Smooth muscle cell (in vitro differentiated cells): ENCODE measurements around the gene SLC25A22. TPM values are rescaled to one million over a fixed set of nuclear protein-coding genes. Genes with fewer than 3 reads are reported as not detected.

Source experiments
- DNase-seq: peaks from one replicate; lab custom pipeline; 2025; ENCODE audit not compliant: unreplicated experiment; lab: John Stamatoyannopoulos, UW
- H2AFZ ChIP-seq: fragments of 200-600 bp; sonication (generic); 2 replicates; pipeline ENCODE4 v1.6.0; 2016; ENCODE audit warnings: antibody characterized with exemption, low read depth, mild to moderate bottlenecking
- H3F3A ChIP-seq: fragments of 200-600 bp; sonication (generic); 2 replicates; pipeline ENCODE4 v1.6.0; 2017; ENCODE audit warnings: antibody characterized with exemption, low read depth
- H3K27ac ChIP-seq: fragments of 200-600 bp; sonication (generic); 2 replicates; pipeline ENCODE4 v1.5.1; 2016; ENCODE audit warnings: low read depth, mild to moderate bottlenecking
- H3K27me3 ChIP-seq: fragments of 200-600 bp; sonication (generic); 2 replicates; pipeline ENCODE4 v1.6.1; 2016; ENCODE audit warnings: low read depth, mild to moderate bottlenecking
- H3K36me3 ChIP-seq: fragments of 200-600 bp; sonication (generic); 2 replicates; pipeline ENCODE4 v1.5.1; 2016; ENCODE audit warnings: low read depth
- H3K4me1 ChIP-seq: fragments of 200-600 bp; sonication (generic); 2 replicates; pipeline ENCODE4 v1.5.1; 2016; ENCODE audit warnings: low read depth
- H3K4me2 ChIP-seq: fragments of 200-600 bp; sonication (generic); 2 replicates; pipeline ENCODE4 v1.6.0; 2016; ENCODE audit warnings: mild to moderate bottlenecking
- H3K4me3 ChIP-seq: fragments of 200-600 bp; sonication (generic); 2 replicates; pipeline ENCODE4 v1.5.1; 2016; ENCODE audit warnings: mild to moderate bottlenecking
- H3K79me2 ChIP-seq: fragments of 200-600 bp; sonication (generic); 2 replicates; pipeline ENCODE4 v1.6.0; 2016; ENCODE audit warnings: low read depth, mild to moderate bottlenecking
- H3K9ac ChIP-seq: fragments of 200-600 bp; sonication (generic); 2 replicates; pipeline ENCODE4 v1.6.0; 2016; ENCODE audit warnings: low read depth
- H3K9me3 ChIP-seq: fragments of 200-600 bp; sonication (generic); replicated peaks from 2 replicates; pipeline ENCODE4 v1.5.1; 2016; ENCODE audit warnings: low read depth
- H4K20me1 ChIP-seq: fragments of 200-600 bp; sonication (generic); 2 replicates; pipeline ENCODE4 v1.6.0; 2016; ENCODE audit warnings: low read depth
- CTCF ChIP-seq: fragments of 200-600 bp; sonication (generic); IDR thresholded peaks from 2 replicates; pipeline ENCODE4 v1.5.1; 2017; ENCODE audit warnings: borderline replicate concordance, mild to moderate bottlenecking, antibody characterized with exemption; ENCODE audit not compliant: insufficient read depth, poor library complexity, severe bottlenecking
- WGBS: methylation state at CpG from one replicate; pipeline ENCODE4 v1.1.7; 2016; ENCODE audit warnings: low lambda C conversion rate; 5-methylcytosine and 5-hydroxymethylcytosine counted together
- polyA plus RNA-seq: library from polyadenylated mRNA; unstranded; fragments of >200 nt; fragmentation: Nextera tagmentation; extraction: Ambion mirVana; gene quantifications from 2 replicates; pipeline ENCODE4 v1.2.1, GENCODE V29; 2016
- total RNA-seq: library from RNA; depleted of rRNA; stranded (reverse); fragments of >200 nt; gene quantifications from 2 replicates; pipeline ENCODE4 v1.2.3, GENCODE V29; 2014

Gene SLC25A22
- total and polyA plus RNA-seq, 2 experiments from 2014 or later, result 6.9 to 25.2 TPM

GRCh38 chr11:820655-821511, 22.8 kb upstream of the SLC25A22 start:
- TF ChIP-seq CTCF, result no peak
- H3F3A ChIP-seq, result no peaks in the 10 kb centered on the region
- no peaks in the 10 kb centered on the region for H3K9me3 ChIP-seq
- H3K36me3 ChIP-seq, result no peaks in the 10 kb centered on the region
- H3K79me2 ChIP-seq, result peaks cover 13% of the 10 kb centered on the region
- H3K27ac ChIP-seq, result no peak overlapping the region
- H3K9ac ChIP-seq, result no peak overlapping the region
- DNase-seq, result no peak
- H3K27me3 ChIP-seq, result peaks cover 10% of the 10 kb centered on the region
- WGBS, result 85% methylated on average over 11 of the region's 11 CpGs
- no peak overlapping the region for H2AFZ ChIP-seq
- peak overlapping the region; percentile 100 for H3K4me2 ChIP-seq
- peaks cover 10% of the 10 kb centered on the region for H3K4me1 ChIP-seq
- peak overlapping the region; percentile 96 for H3K4me3 ChIP-seq
- peaks cover 37% of the 10 kb centered on the region for H4K20me1 ChIP-seq

- peaks cover 35% of the 10 kb centered on the region for H4K20me1 ChIP-seq
- TF ChIP-seq CTCF, result no peak
- H3K9me3 ChIP-seq, result no peaks in the 10 kb centered on the region
- peaks cover 2% of the 10 kb centered on the region for H3K27me3 ChIP-seq
- H3F3A ChIP-seq, result no peaks in the 10 kb centered on the region
- no peaks in the 10 kb centered on the region for H3K36me3 ChIP-seq
- DNase-seq, result no peak
- peak overlapping the region; percentile 83 for H3K27ac ChIP-seq
- peak overlapping the region; percentile 100 for H3K4me2 ChIP-seq
- H3K4me1 ChIP-seq, result peaks cover 10% of the 10 kb centered on the region
- WGBS, result 13% methylated on average over 44 of the region's 47 CpGs
- peak overlapping the region; percentile 97 for H3K9ac ChIP-seq
- H3K79me2 ChIP-seq, result peaks cover 13% of the 10 kb centered on the region
- peak overlapping the region; percentile 96 for H3K4me3 ChIP-seq
- peak overlapping the region; percentile 58 for H2AFZ ChIP-seq
Measured at GRCh38 chr11:819943-820649, 22.0 kb upstream of the SLC25A22 start.

- no peak for TF ChIP-seq CTCF
- H2AFZ ChIP-seq, result peak overlapping the region; percentile 63
- peak overlapping the region; percentile 96 for H3K4me3 ChIP-seq
- no peaks in the 10 kb centered on the region for H3K9me3 ChIP-seq
- H4K20me1 ChIP-seq, result peaks cover 34% of the 10 kb centered on the region
- H3F3A ChIP-seq, result no peaks in the 10 kb centered on the region
- H3K4me2 ChIP-seq, result peak overlapping the region; percentile 100
- WGBS, result 4% methylated on average over 54 of the region's 96 CpGs
- H3K27me3 ChIP-seq, result no peaks in the 10 kb centered on the region
- H3K9ac ChIP-seq, result peak overlapping the region; percentile 97
- H3K27ac ChIP-seq, result peak overlapping the region; percentile 83
- H3K36me3 ChIP-seq, result no peaks in the 10 kb centered on the region
- peaks cover 10% of the 10 kb centered on the region for H3K4me1 ChIP-seq
- peaks cover 13% of the 10 kb centered on the region for H3K79me2 ChIP-seq
- peak; percentile 79 for DNase-seq
Measured at GRCh38 chr11:819129-819931, 21.2 kb upstream of the SLC25A22 start.
